SK-N-MC (cell line): ENCODE data around the gene CCDC74A.
"Not testable (repeated sequence)": the region's sequence is repeated elsewhere in the genome, so short reads cannot be mapped to it uniquely, and the experiment has no call there.

Experiments
- DNase-seq: peaks from one replicate; pipeline ENCODE4 v3.0.0-alpha.2; 2011; ENCODE audit warnings: low read depth, low spot score
- H3K27ac ChIP-seq: fragments of 200-600 bp; sonication (generic); 2 replicates; pipeline ENCODE4 v1.5.1; 2016; ENCODE audit warnings: mixed run types
- H3K36me3 ChIP-seq: fragments of 200-600 bp; sonication (generic); 2 replicates; pipeline ENCODE4 v1.6.1; 2017; ENCODE audit warnings: antibody characterized with exemption, low read length, mixed read lengths; ENCODE audit not compliant: insufficient read depth
- H3K4me3 ChIP-seq: fragments of 200-600 bp; sonication (generic); 2 replicates; pipeline ENCODE4 v1.5.1; 2016
- H3K9ac ChIP-seq: fragments of 200-600 bp; sonication (generic); 2 replicates; pipeline ENCODE4 v1.8.0; 2017; ENCODE audit warnings: mixed run types, mixed read lengths; ENCODE audit not compliant: insufficient read length
- H3K9me3 ChIP-seq: fragments of 200-600 bp; sonication (generic); 2 replicates; pipeline ENCODE4 v1.6.1; 2017; ENCODE audit warnings: low read depth, mild to moderate bottlenecking, antibody characterized with exemption, low read length, moderate library complexity, mixed read lengths
- EZH2 ChIP-seq: fragments of 200-600 bp; sonication (generic); IDR thresholded peaks from one replicate; pipeline ENCODE4 v1.6.1; 2017; ENCODE audit warnings: antibody characterized with exemption
- FOXP2 ChIP-seq: optimal IDR thresholded peaks from 2 replicates; pipeline ENCODE3; 2011; ENCODE audit warnings: mild to moderate bottlenecking, moderate library complexity; ENCODE audit not compliant: insufficient read depth; ENCODE audit errors: extremely low read length, control extremely low read depth
- POLR2AphosphoS5 ChIP-seq: IDR thresholded peaks from 2 replicates; pipeline ENCODE4 v1.6.1; 2012; ENCODE audit warnings: mild to moderate bottlenecking, low read depth, low read length, borderline replicate concordance

The CCDC74A gene

GRCh38 chr2:131509615-131510014 is 18.1 kb upstream of the CCDC74A start:
- Histone ChIP-seq H3K9me3 (no peaks in the 10 kb centered on the region), H3K27ac (no peak overlapping the region), H3K36me3 (peaks cover 39% of the 10 kb centered on the region; the same call in 1 of the 2 replicates), H3K9ac (no peak overlapping the region), H3K4me3 (no peak overlapping the region)
- no peak for DNase-seq
- TF ChIP-seq POLR2AphosphoS5, result no peak
- no peak for TF ChIP-seq EZH2

GRCh38 chr2:131511291-131511968 is 16.3 kb upstream of the CCDC74A start:
- not testable (repeated sequence) for H3K9me3 ChIP-seq, H3K9ac ChIP-seq, H3K27ac ChIP-seq, H3K4me3 ChIP-seq, DNase-seq
- peaks cover 24% of the 10 kb centered on the region; the same call in 1 of the 2 replicates for H3K36me3 ChIP-seq

- DNase-seq, H3K4me3 ChIP-seq, H3K27ac ChIP-seq, H3K9me3 ChIP-seq, H3K9ac ChIP-seq: not testable (repeated sequence)
- H3K36me3 ChIP-seq, result peaks cover 16% of the 10 kb centered on the region; the same call in 1 of the 2 replicates
Measured at GRCh38 chr2:131511969-131512870, 15.5 kb upstream of the CCDC74A start.

GRCh38 chr2:131514408-131515166 is 13.1 kb upstream of the CCDC74A start:
- not testable (repeated sequence) for H3K4me3 ChIP-seq, DNase-seq, H3K9me3 ChIP-seq

GRCh38 chr2:131515235-131515634 is 12.5 kb upstream of the CCDC74A start:
- not testable (repeated sequence) for H3K36me3 ChIP-seq, H3K27ac ChIP-seq, DNase-seq

More at GRCh38 chr2:131514408-131515166, 13.1 kb upstream of the CCDC74A start:
- H3K36me3 ChIP-seq, H3K27ac ChIP-seq, H3K9ac ChIP-seq: not testable (repeated sequence)

GRCh38 chr2:131516011-131516410 is 11.7 kb upstream of the CCDC74A start:
- Histone ChIP-seq H3K27ac (no peak overlapping the region), H3K4me3 (no peak overlapping the region), H3K9me3 (no peaks in the 10 kb centered on the region), H3K9ac (no peak overlapping the region), H3K36me3 (peaks cover 8% of the 10 kb centered on the region; the same call in 1 of the 2 replicates)
- TF ChIP-seq POLR2AphosphoS5, result no peak
- no peak for TF ChIP-seq EZH2
- TF ChIP-seq FOXP2, result no peak
- no peak for DNase-seq

More at GRCh38 chr2:131515235-131515634, 12.5 kb upstream of the CCDC74A start:
- H3K4me3 ChIP-seq, H3K9ac ChIP-seq, H3K9me3 ChIP-seq: not testable (repeated sequence)

- H3K9me3 ChIP-seq, H3K9ac ChIP-seq, H3K36me3 ChIP-seq, H3K4me3 ChIP-seq, H3K27ac ChIP-seq, DNase-seq: not testable (repeated sequence)
Measured at GRCh38 chr2:131516621-131517020, 11.1 kb upstream of the CCDC74A start.

GRCh38 chr2:131517106-131517831 is 10.4 kb upstream of the CCDC74A start:
- H3K9me3 ChIP-seq, result no peaks in the 10 kb centered on the region
- no peak overlapping the region for H3K9ac ChIP-seq
- H3K4me3 ChIP-seq, result no peak overlapping the region
- peaks cover 8% of the 10 kb centered on the region; the same call in 1 of the 2 replicates for H3K36me3 ChIP-seq
- H3K27ac ChIP-seq, result no peak overlapping the region
- no peak for TF ChIP-seq EZH2
- no peak for TF ChIP-seq POLR2AphosphoS5
- TF ChIP-seq FOXP2, result no peak
- DNase-seq, result no peak

- not testable (repeated sequence) for H3K9me3 ChIP-seq, H3K27ac ChIP-seq, H3K36me3 ChIP-seq, H3K9ac ChIP-seq, H3K4me3 ChIP-seq, DNase-seq
Measured at GRCh38 chr2:131517856-131518255, 9.8 kb upstream of the CCDC74A start.

- H3K36me3 ChIP-seq, H3K27ac ChIP-seq, H3K9ac ChIP-seq, DNase-seq, H3K4me3 ChIP-seq, H3K9me3 ChIP-seq: not testable (repeated sequence)
Measured at GRCh38 chr2:131518531-131518930, 9.2 kb upstream of the CCDC74A start.
